Hepatocyte (in vitro differentiated cells): Measurements from ENCODE around the gene ELK3.

Experiments
- EZH2phosphoT487 ChIP-seq: fragments of 200-600 bp; sonication (generic); IDR thresholded peaks from one replicate; pipeline ENCODE4 v1.6.1; 2018; ENCODE audit warnings: antibody characterized with exemption, mild to moderate bottlenecking, low read depth, moderate library complexity; ENCODE audit not compliant: unreplicated experiment, severe bottlenecking
- TF ChIP-seq, protein P1 (sequence below): fragments of 200-600 bp; sonication (generic); IDR thresholded peaks from 2 replicates; pipeline ENCODE4 v1.5.1; 2016; ENCODE audit warnings: antibody characterized with exemption, mild to moderate bottlenecking; ENCODE audit not compliant: poor library complexity

DNA sequence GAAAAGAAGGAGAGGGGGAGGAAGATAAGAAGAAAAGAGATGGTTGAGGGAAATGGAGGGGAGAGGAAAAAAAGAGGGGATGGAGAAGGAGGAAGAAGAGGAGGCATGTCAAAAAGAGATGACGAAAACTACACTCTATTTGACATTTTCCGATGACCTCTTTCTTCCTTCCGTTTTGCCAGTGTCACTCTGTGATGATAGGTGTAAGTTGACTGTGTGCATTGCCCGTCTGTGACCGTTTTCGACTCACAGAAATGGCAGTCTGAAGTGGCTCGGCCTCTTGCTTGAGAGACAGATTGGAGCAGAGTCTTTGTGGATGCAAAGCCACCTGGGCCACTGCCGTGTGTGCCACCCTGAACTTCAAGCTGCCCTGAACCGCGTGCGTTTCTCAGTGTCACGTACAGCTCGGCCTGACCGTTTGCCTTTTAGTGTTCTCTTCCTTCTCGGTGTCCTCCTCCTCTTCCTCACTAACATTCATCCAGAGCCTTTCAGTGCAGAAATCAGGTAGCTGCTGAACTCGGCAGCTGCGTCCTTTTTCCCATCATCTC, 32.7 kb downstream of the ELK3 start:
- TF ChIP-seq, protein P1, sequence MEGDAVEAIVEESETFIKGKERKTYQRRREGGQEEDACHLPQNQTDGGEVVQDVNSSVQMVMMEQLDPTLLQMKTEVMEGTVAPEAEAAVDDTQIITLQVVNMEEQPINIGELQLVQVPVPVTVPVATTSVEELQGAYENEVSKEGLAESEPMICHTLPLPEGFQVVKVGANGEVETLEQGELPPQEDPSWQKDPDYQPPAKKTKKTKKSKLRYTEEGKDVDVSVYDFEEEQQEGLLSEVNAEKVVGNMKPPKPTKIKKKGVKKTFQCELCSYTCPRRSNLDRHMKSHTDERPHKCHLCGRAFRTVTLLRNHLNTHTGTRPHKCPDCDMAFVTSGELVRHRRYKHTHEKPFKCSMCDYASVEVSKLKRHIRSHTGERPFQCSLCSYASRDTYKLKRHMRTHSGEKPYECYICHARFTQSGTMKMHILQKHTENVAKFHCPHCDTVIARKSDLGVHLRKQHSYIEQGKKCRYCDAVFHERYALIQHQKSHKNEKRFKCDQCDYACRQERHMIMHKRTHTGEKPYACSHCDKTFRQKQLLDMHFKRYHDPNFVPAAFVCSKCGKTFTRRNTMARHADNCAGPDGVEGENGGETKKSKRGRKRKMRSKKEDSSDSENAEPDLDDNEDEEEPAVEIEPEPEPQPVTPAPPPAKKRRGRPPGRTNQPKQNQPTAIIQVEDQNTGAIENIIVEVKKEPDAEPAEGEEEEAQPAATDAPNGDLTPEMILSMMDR, result no peak
- no peak for TF ChIP-seq EZH2phosphoT487
